ENCODE measurements around the gene CD1D.
"Not testable (repeated sequence)": the region's sequence is repeated elsewhere in the genome, so short reads cannot be mapped to it uniquely, and the experiment has no call there.

Gene CD1D

DNA sequence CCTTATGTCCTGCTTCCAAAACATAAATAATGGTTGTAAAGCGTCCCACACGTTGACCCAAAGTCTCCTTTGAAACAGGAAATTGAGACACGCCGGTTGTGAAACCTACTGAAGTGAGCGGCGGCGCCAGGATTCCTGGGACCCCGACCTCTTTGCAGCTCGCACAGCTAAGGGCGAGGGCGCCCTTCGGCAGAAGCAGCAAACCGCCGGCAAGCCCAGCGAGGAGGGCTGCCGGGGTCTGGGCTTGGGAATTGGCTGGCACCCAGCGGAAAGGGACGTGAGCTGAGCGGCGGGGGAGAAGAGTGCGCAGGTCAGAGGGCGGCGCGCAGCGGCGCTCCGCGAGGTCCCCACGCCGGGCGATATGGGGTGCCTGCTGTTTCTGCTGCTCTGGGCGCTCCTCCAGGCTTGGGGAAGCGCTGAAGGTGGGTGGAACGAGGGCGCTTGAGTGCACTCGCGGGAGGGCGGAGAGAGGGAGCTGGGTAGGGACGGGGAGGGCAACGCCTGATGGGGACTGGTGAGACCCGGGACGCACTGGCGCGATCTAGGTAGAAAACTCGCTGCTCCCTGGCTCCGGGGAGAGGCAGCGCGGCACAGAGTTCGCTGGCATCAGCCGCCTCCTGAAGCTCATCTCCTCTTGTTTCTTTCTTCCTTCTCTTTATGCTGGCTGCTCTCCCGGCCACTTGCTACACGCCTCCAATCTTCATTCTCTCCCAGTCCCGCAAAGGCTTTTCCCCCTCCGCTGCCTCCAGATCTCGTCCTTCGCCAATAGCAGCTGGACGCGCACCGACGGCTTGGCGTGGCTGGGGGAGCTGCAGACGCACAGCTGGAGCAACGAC, at the start of gene CD1D:
Gene CD1D, plus strand, starts transcription at position 155 of the 836 bp plus-strand sequence. Its CDS starts 207 bp downstream, at position 362.
- DNase-seq, result peak in 5 of 51 donors; percentile 3 to 11 (median 6)

GRCh38 chr1:158131217-158131616, 49.5 kb upstream of the CD1D start:
- DNase-seq, result no peak

DNA sequence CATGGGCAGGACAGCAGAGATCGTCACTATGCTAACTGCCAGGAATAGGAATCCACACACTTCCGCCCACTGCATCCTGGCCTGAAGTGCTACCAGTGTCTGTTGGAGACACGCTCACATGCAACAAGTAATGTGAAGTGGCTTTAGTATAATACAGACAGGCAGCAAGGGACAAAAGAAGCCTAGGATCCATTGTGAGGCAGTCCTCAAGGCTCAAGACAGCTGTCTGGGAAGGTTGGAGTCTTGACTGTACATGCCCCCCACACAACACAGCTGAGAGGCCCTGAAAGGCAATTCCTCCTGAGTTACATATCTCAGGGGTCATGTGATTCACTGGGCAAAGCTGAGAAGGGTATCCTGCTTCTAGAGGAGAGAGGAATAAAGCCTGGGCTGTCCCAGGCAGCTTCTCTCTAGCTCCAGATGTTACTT, 39.9 kb upstream of the CD1D start:
- no peak for DNase-seq

- DNase-seq, result peak in 29 of 51 donors; percentile 5 to 71 (median 23)
Measured at GRCh38 chr1:158145173-158145719, 35.4 kb upstream of the CD1D start.

DNA sequence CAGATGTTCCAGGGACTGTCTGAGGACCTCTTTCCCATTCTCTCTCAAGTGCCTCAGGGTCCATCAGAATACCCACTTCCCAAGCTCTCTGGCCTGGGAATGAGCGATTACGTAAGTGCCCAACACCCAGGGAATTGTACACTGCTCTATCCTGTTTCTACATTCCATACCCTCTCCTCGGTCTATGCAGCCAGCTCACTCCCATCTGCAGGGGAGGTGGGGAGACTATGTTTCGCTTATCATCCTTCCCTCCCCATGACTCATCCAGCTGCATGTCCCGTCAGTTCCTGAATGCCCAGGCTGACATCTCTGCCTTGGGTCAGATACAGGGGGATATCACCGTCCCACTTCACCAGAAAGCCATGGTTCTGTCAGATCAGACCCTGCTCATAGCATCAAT, 34.5 kb upstream of the CD1D start:
- DNase-seq, result no peak

GRCh38 chr1:158146739-158147138, 34.0 kb upstream of the CD1D start:
- DNase-seq, result no peak

GRCh38 chr1:158147401-158147800, 33.3 kb upstream of the CD1D start:
- no peak for DNase-seq

GRCh38 chr1:158147869-158148268, 32.8 kb upstream of the CD1D start:
- DNase-seq, result no peak

GRCh38 chr1:158148468-158148867, 32.2 kb upstream of the CD1D start:
- DNase-seq, result no peak

DNA sequence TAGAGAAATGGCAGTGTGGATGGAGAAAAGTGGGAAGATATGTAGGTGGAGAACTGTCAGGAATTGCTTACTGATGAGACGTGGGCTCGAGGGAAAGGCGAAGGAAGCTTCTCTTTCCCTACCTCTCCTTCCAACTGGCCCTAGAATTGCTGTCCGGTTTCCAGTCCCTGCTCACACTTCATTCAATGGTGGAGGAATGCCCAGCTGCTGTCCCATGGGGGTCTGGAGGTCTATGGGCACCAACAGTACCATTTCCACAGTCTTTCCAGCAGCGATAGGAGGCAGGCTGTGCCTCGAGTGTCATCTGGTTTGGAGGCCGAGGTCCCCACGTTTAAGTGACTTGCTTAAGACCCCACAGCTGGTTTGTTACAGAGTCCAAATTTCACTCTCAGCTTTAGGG, 31.5 kb upstream of the CD1D start:
- DNase-seq, result peak in 4 of 51 donors; percentile 15 to 36 (median 24)

GRCh38 chr1:158149577-158150269, 31.0 kb upstream of the CD1D start:
- DNase-seq, result peak; percentile 45 to 96 (median 90)

DNA sequence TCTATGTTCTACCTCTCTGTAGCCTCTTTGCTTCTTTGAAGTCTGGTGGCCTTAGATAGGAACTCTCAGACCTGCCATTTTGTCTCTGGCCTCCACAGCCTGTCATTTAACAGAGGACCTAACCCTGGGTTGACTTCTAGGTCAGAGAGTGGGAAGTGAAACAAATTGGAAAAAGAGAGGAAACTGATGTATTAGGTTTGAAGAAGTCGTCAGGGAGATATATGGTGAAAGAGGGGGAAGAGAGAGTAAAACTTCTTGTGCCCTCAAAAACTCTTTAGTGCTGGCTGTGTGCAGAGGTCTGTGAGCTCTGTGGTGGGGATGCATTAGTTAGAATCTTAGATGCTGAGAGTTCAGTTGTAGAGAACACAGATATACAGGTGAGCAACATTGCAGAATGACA, 30.2 kb upstream of the CD1D start:
- DNase-seq, result peak in 1 of 51 donors; percentile 33

DNA sequence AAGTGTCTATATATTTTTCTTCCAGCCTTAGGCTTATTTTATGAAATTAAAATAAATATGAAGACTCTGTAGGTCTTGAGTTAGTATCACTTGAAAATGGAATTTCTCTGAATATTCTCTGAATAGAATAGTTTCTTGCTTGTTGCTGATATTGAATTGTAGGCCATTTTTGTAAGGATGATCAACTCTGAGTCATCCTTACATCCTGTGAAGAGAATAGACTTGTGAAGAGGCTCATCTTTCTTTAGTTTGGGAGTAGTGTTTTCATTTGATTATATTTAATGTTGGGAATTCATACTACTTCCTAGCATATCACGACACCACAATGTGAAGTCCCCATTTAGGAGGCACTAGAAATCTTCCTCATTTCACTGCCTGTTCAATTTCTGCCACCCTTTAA, 27.5 kb upstream of the CD1D start:
- DNase-seq, result no peak

GRCh38 chr1:158153746-158154444, 26.8 kb upstream of the CD1D start:
- DNase-seq, result no peak

DNA sequence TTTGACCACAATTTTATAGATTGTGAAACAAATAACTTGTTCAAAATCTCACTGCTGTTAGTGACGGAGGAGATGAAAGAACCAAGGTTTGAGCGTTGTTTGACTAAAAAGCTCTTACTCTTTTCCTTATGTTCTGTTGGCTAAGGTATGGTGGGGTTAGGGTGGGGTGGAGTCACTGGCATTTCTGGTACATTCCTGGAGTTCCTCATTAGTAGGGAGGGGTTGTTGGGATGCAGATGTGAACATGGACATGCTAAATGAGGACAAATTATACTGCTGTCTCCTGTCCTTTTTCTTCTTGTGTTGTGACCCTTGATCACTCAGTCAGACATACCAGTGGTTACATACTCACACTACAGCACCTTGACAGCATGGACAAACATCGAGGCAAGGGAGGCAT, 26.2 kb upstream of the CD1D start:
- no peak for DNase-seq

- no peak for DNase-seq
Measured at GRCh38 chr1:158155673-158156072, 25.0 kb upstream of the CD1D start.

GRCh38 chr1:158159597-158159996, 21.1 kb upstream of the CD1D start:
- DNase-seq, result no peak

- DNase-seq, result no peak
Measured at GRCh38 chr1:158161446-158161845, 19.2 kb upstream of the CD1D start.

DNA sequence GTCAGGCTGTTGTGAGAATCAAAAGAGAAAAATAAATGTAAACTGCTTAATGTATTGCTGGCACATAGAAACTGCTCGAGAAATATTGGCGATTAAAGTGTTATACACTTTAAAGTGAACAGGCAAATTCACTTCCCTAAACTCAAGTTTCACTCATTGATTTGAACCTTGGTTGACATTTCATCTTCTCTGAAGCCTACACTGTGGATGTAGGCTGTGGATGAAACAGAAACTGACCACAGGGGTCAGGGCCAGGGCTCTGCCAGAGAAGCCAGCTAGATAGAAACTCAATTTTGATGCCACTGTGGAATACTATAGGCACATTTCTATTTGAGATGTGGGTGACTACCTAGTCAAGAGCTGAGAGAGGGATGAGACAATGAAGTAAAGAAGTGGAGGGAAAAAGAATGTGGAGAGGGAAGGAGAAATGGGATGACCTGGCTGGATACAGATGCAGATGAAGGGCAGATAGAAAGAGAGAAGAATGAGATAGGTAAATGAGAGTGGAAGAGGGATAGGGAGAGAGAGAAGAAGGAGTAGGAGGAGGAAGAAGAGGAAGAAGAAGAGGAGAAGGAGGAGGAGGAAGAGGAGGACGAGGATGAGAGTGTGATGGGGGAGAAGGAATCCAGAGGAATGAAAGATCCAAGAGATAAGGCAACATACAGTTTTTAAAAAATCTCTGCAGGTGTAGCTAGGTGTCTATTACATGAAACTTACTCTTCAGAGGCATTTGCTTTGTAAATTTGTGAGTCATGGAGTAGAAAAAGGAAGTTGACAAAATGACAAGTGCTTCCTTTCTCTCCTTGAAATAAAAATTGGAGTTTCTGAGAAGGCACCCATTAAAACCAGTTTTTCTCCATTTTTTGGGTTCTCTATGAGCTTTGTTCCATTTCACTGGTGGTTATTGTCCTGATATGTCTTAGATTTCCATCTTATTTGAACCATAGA, 17.4 kb upstream of the CD1D start:
- no peak for DNase-seq

- DNase-seq, result no peak
Measured at GRCh38 chr1:158169105-158169504, 11.6 kb upstream of the CD1D start.

DNA sequence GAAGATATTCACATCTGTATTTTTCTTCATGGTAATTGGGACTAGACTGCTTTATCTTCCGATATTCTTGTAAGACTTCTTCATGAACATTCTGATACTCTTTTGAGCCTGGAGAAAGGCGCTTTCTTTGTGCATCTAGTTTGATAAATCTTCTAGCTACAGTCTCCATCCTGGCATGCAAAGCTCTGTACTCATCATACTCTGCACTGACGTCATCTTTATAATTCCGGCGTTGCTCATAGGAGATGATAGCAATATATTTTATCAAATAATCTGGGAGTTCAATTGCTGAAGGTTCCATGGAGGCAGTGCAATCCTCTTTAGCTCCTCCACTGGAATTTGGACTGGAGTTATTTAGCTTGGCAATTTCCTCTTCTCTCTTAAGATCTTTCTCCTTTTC, 4.8 kb upstream of the CD1D start:
- DNase-seq, result not testable (repeated sequence)
